GM19025 (cell line): Measurements from ENCODE around the gene ADGRG4.
"Not testable (repeated sequence)": the region's sequence is repeated elsewhere in the genome, so short reads cannot be mapped to it uniquely, and the experiment has no call there.

Experiments used
- ATAC-seq: cut with Tn5 transposase; IDR thresholded peaks from one replicate; pipeline ENCODE4 v1.9.1; 2021; ENCODE audit warnings: mild to moderate bottlenecking, low read depth, moderate library complexity; ENCODE audit not compliant: unreplicated experiment

Gene ADGRG4

GRCh38 chrX:136376713-136377112 lies 76.0 kb downstream of the ADGRG4 start:
- no peak for ATAC-seq

- ATAC-seq, result no peak
Measured at GRCh38 chrX:136380010-136380769, 79.4 kb downstream of the ADGRG4 start.

GRCh38 chrX:136386173-136386572 lies 85.4 kb downstream of the ADGRG4 start:
- no peak for ATAC-seq

GRCh38 chrX:136386826-136387225 lies 86.1 kb downstream of the ADGRG4 start:
- ATAC-seq, result no peak

GRCh38 chrX:136387951-136388502 lies 87.3 kb downstream of the ADGRG4 start:
- no peak for ATAC-seq

GRCh38 chrX:136390921-136391320 lies 90.2 kb downstream of the ADGRG4 start:
- ATAC-seq, result no peak

GRCh38 chrX:136395271-136395670 lies 94.5 kb downstream of the ADGRG4 start:
- no peak for ATAC-seq

GRCh38 chrX:136397001-136397400 lies 96.2 kb downstream of the ADGRG4 start:
- ATAC-seq, result no peak

GRCh38 chrX:136405126-136405525 lies 104.4 kb downstream of the ADGRG4 start:
- no peak for ATAC-seq

GRCh38 chrX:136417806-136418205 lies 117.0 kb downstream of the ADGRG4 start:
- ATAC-seq, result no peak

- ATAC-seq, result no peak
Measured at GRCh38 chrX:136421338-136421737, 120.6 kb downstream of the ADGRG4 start.

- no peak for ATAC-seq
Measured at GRCh38 chrX:136423724-136424123, 123.0 kb downstream of the ADGRG4 start.

GRCh38 chrX:136425996-136426395 lies 125.2 kb downstream of the ADGRG4 start:
- ATAC-seq, result no peak

- ATAC-seq, result no peak
Measured at GRCh38 chrX:136431625-136432024, 130.9 kb downstream of the ADGRG4 start.

GRCh38 chrX:136437774-136438173 lies 137.0 kb downstream of the ADGRG4 start:
- ATAC-seq, result no peak

GRCh38 chrX:136438192-136438591 lies 137.4 kb downstream of the ADGRG4 start:
- ATAC-seq, result no peak

GRCh38 chrX:136445674-136446073 lies 144.9 kb downstream of the ADGRG4 start:
- not testable (repeated sequence) for ATAC-seq

- no peak for ATAC-seq
Measured at GRCh38 chrX:136446208-136446607, 145.4 kb downstream of the ADGRG4 start.

- no peak for ATAC-seq
Measured at GRCh38 chrX:136447308-136447707, 146.5 kb downstream of the ADGRG4 start.

- ATAC-seq, result no peak
Measured at GRCh38 chrX:136447968-136448367, 147.2 kb downstream of the ADGRG4 start.

GRCh38 chrX:136450050-136450830 lies 149.5 kb downstream of the ADGRG4 start:
- no peak for ATAC-seq
